GM18867 (cell line): ENCODE results near the gene EEFSEC.

ENCODE experiments used
- ATAC-seq: cut with Tn5 transposase; IDR thresholded peaks from one replicate; pipeline ENCODE4 v1.9.1; 2021; ENCODE audit warnings: mild to moderate bottlenecking, moderate library complexity; ENCODE audit not compliant: unreplicated experiment

The EEFSEC gene

GRCh38 chr3:128269796-128270195, 116.5 kb downstream of the EEFSEC start:
- ATAC-seq: no peak

DNA sequence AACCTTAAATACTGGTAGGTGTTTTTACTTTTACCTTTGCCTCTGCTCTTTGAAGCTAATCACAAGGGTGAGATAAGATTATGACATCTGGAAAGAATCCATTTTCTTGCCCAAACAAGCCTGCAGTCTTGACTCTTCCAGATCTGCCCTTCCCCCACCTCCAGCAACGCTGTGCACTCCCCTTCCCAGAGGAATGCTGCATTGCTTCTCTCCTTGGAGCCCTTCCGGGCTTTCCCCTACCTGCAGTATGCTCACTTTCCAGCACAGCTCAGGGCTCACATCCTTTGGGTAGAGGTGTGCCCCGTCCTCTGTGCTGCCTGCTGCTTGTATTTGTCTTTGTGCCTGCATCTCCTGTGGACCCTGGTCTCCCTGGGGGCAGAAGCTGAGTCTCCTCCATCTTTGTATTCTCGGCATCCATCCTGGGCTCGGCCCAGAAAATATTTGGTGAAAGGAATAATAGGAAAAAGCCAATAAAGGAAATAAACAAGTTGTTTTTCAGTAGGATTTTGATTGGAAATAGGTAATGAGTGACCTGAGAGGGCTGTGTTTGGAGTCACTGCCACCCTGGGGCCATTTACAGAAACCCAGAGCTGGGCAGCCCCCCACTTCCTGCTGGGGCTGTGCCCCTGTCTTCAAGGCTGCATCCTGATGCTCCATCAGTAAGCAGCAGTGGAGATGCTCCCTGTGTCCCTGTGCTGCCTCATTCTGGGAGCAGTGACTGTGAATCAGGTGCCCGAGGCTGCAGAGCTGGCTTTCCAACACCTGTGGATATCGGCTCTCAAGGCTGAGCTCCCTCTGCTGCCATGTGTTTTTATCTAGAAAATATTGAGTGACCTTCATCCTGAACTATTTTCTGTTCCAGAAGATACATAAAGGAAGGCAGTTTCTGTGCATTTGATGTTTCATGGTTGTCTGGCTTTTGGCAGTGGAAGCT, 117.5 kb downstream of the EEFSEC start:
- ATAC-seq: no peak

DNA sequence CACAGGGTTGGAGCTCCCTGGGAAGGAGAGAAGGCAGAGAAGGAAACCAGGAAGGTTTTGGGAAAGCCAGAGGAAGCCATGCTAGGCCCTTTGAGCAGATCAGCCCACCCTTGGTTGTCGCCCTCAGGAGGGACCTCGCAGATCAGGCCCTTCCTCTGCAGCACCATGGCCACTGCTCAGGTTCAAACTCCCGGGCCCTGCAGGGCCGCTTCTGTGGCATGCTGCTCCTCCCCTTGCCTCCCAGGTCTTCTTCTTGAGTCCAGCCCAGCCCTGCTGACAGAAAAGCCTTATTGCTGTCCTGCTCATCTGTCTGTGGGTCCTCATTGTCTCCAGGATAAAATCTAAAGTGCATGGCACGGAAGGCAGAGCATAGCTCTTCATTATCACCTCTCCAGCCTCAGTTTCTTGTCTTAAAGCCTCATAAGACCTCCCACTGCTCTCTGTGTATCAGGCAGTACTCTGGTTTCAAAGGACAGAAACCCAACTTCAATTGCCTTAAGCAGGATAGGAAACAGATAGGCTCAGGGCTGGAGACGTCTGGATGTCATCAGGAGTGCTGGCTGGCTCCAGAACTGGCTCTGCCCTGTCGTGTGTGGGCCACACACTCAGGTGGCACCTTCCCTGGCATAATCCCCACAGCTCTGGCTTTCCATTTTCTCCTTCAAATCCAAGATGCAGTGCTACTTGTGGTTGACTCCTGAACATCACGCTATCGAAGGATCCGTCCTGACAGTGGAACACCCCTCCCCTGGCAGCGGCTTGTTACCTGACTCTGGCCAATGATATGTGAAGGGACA, 118.5 kb downstream of the EEFSEC start:
- ATAC-seq: no peak

DNA sequence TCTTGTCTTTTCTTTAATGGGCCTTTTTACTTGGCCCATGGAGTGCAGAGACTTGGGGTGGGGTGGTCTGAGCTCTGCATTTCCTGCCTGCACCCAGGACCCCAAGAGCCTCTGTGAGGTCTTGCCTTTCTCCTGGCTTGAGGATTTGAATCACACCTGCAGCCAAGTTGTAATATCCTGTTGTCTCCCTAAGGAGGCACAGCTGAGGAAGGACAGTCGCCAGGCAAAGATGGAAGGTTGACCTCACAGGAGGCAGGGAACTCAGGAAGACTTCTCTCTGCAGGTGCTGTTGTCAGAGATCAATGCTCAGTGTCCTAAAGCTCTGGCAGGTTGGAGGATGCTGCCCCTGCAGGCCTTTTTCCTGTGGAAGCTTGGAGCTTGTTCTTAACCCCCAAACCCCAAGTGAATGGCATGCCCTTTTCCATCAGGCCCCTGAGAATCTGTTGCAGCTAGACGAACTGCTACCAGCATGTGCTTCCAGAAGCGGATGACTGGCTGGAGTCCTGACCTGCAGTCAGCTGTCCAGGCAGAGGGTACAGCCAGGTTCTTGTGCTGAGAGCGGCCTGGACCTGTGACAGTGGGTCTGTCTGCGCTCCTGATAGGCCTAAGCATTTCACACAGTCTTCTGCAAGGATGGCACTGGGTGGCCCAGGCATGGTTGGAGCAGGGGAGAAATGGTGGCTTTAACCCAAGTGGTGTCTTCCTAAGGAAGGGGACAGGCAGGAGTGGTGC, 120.0 kb downstream of the EEFSEC start:
- ATAC-seq: no peak

- ATAC-seq: no peak
These were observed 120.7 kb downstream of the EEFSEC start for GRCh38 chr3:128273841-128274573.

- ATAC-seq: no peak
These were observed 121.6 kb downstream of the EEFSEC start for GRCh38 chr3:128274837-128275236.

DNA sequence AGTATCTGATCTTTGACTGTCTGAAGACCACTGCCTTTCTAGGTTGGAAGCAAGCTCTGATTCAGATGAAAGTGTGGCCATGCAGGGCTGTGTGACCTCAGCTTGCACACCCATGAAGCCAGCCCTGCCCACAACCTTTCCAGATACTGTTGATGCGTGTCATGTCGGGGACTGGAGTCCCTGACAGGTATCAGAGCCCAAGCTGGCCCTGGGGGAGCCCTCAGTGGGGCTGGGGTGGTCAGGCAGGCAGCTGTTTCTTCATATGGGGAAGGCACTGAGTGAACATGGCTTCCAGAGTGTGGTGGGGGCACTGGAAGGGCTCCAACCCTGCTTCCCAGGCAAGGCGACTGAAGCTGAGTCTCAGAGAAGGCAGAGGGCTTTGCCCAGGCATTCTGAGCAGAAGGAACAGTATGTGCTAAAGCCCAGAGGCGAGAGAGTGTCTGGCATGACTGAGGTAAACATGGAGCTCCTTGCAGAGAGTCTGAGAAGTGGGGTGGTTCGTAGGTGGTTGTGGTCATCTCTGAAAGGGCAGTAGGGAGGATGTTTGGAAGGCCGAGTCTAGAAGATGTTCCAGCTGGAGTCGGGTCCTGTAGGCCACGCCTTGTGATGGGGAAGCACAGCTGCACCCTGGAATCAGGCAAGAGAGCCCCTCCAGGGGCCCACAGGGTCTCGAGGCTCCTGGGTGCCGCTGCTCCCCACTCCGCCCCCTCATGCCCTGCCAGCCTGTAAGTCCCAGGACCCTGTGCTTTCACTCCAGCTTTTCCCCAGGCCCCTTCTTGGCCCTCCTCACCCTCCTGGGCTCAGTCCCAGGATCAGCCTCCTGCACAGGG, 122.2 kb downstream of the EEFSEC start:
- no peak for ATAC-seq

DNA sequence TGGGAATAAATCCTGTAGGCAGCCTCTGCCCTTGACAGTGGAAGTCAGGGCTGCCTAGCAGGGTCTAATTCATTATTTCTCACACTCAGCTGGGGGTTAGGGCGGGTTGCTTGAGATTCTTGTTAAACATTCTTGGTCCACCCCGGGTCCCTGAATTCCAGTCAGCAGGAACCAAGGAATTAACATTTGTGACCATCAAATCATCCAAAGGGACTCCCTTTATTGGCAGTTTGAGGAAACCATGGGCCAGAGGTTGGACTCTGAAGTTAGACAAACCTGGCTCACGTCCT, 122.8 kb downstream of the EEFSEC start:
- ATAC-seq: no peak

DNA sequence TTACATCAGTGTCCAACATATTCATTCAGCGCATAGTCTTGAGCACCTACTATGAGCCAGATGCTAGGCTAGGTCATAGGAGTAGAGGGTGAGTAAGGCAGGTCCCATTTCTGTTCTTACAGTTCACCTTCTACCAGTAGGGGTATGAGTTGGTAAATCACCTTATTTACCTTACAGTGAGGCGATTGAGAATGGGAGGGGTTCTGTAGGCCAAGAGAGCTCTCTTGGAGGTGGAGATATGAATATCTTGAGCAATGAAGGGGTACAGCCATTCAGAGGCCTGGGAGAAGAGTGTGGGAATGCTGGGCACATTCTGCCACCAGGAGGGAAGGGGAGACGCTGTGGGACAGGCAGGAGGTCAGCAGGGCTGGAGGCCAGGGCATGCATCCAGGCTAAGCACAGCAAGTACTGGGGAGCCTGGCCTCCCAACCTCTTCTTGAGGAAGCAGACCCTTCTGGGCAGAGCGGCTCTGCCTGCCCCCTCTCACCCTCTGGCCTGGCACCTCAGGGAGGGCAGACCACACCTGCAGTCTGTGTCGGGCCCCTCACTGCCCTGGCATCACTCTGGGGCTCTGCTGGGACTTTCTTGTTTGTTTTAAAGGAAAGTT, 123.4 kb downstream of the EEFSEC start:
- no peak for ATAC-seq

DNA sequence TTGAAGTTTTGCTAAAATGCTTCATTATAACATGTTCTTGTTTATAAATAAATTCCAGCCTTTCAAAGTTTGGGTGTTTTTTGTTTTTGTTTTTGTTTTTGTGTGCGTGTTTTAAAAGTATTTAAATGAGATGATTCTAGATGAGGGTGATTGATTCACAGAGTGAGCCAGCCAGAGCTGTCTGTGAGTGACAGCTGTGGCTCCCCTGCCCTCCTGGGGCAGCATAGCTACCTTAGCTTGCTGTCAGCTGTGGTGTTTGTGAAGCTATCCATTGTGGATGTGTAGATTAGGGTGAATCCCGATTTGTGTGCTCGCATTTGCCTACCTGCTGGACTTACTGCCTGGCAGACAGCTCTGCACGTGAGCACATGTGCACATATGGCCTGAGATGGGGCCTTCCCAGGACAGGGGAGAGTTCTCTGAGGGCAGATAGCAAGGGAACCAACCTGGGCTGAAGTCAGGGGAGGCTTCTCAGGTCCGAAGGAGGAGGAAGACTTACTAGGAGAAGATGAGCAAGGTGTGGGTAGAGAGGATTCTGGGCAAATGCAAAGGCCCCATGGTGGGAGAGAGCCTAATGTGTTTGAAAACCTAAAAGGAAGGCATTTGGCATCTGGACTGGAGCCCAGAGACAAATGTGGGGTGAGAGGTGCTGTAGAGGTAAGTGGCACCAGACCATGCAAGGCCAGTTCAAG, 124.2 kb downstream of the EEFSEC start:
- ATAC-seq: no peak

GRCh38 chr3:128278130-128278529, 124.8 kb downstream of the EEFSEC start:
- no peak for ATAC-seq

GRCh38 chr3:128278761-128279600, 125.7 kb downstream of the EEFSEC start:
- no peak for ATAC-seq

DNA sequence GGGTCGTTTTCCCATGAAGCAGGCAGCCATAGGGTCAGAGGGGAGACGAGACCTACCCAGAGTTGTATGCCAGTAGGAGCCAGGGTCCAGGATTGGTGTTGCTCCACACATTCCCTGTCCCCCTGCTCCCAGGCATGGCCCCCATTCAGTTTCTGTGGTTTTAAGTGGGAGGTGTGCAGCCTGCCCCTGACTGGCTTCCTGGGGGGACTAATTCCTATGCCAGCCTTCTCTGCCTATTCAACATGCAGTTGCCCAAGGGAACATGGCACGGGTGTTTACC, 126.3 kb downstream of the EEFSEC start:
- no peak for ATAC-seq

- ATAC-seq: no peak
These were observed 127.3 kb downstream of the EEFSEC start for GRCh38 chr3:128280481-128281052.

GRCh38 chr3:128281056-128281455, 127.8 kb downstream of the EEFSEC start:
- ATAC-seq: no peak

- no peak for ATAC-seq
These were observed 128.4 kb downstream of the EEFSEC start for GRCh38 chr3:128281461-128282367.
